ENCODE results near the gene RBMS1. TPM values are rescaled to one million over a fixed set of nuclear protein-coding genes. Genes with fewer than 3 reads are reported as not detected.

The RBMS1 gene
- total RNA-seq, 1 donor from 2014 or later, result 136 TPM

- TF ChIP-seq CTCF (IDR thresholded peaks at IDR 0.05; ENCODE audit: unreplicated experiment), result no peak
- no peaks in the 10 kb centered on the region for H3K4me1 Mint-ChIP-seq (ENCODE audit: unreplicated experiment)
- no peak for DNase-seq (ENCODE audit: low spot score)
- H3K4me3 Mint-ChIP-seq (ENCODE audit: unreplicated experiment), result no peak overlapping the region
- H3K36me3 Mint-ChIP-seq (ENCODE audit: low read depth, unreplicated experiment), result no peaks in the 10 kb centered on the region
- H3K9me3 Mint-ChIP-seq (ENCODE audit: unreplicated experiment), result no peaks in the 10 kb centered on the region
- no peaks in the 10 kb centered on the region for H3K27me3 Mint-ChIP-seq (ENCODE audit: unreplicated experiment)
- no peak overlapping the region for H3K27ac Mint-ChIP-seq (ENCODE audit: unreplicated experiment)
These were observed 17.0 kb upstream of the RBMS1 start for GRCh38 chr2:160510617-160511016.

GRCh38 chr2:160509016-160509415, 15.4 kb upstream of the RBMS1 start:
- no peaks in the 10 kb centered on the region for H3K4me1 Mint-ChIP-seq (ENCODE audit: unreplicated experiment)
- no peaks in the 10 kb centered on the region for H3K9me3 Mint-ChIP-seq (ENCODE audit: unreplicated experiment)
- DNase-seq (ENCODE audit: low spot score), result no peak
- TF ChIP-seq CTCF (IDR thresholded peaks at IDR 0.05; ENCODE audit: unreplicated experiment), result no peak
- H3K4me3 Mint-ChIP-seq (ENCODE audit: unreplicated experiment), result no peak overlapping the region
- no peaks in the 10 kb centered on the region for H3K27me3 Mint-ChIP-seq (ENCODE audit: unreplicated experiment)
- H3K36me3 Mint-ChIP-seq (ENCODE audit: low read depth, unreplicated experiment), result no peaks in the 10 kb centered on the region
- H3K27ac Mint-ChIP-seq (ENCODE audit: unreplicated experiment), result no peak overlapping the region

GRCh38 chr2:160507464-160507863, 13.9 kb upstream of the RBMS1 start:
- no peak overlapping the region for H3K4me3 Mint-ChIP-seq (ENCODE audit: unreplicated experiment)
- no peaks in the 10 kb centered on the region for H3K9me3 Mint-ChIP-seq (ENCODE audit: unreplicated experiment)
- H3K36me3 Mint-ChIP-seq (ENCODE audit: low read depth, unreplicated experiment), result no peaks in the 10 kb centered on the region
- H3K4me1 Mint-ChIP-seq (ENCODE audit: unreplicated experiment), result no peaks in the 10 kb centered on the region
- H3K27ac Mint-ChIP-seq (ENCODE audit: unreplicated experiment), result no peak overlapping the region
- TF ChIP-seq CTCF (IDR thresholded peaks at IDR 0.05; ENCODE audit: unreplicated experiment), result no peak
- H3K27me3 Mint-ChIP-seq (ENCODE audit: unreplicated experiment), result no peaks in the 10 kb centered on the region
- DNase-seq (ENCODE audit: low spot score), result no peak

- Mint-ChIP-seq H3K4me1 (ENCODE audit: unreplicated experiment) (no peaks in the 10 kb centered on the region), H3K9me3 (ENCODE audit: unreplicated experiment) (no peaks in the 10 kb centered on the region), H3K27ac (ENCODE audit: unreplicated experiment) (no peak overlapping the region), H3K27me3 (ENCODE audit: unreplicated experiment) (no peaks in the 10 kb centered on the region), H3K4me3 (ENCODE audit: unreplicated experiment) (no peak overlapping the region), H3K36me3 (ENCODE audit: low read depth, unreplicated experiment) (no peaks in the 10 kb centered on the region)
- no peak for TF ChIP-seq CTCF (IDR thresholded peaks at IDR 0.05; ENCODE audit: unreplicated experiment)
- DNase-seq (ENCODE audit: low spot score), result no peak
These were observed 13.4 kb upstream of the RBMS1 start for GRCh38 chr2:160507046-160507407.

- H3K27me3 Mint-ChIP-seq (ENCODE audit: unreplicated experiment), result no peaks in the 10 kb centered on the region
- H3K27ac Mint-ChIP-seq (ENCODE audit: unreplicated experiment), result no peak overlapping the region
- no peaks in the 10 kb centered on the region for H3K4me1 Mint-ChIP-seq (ENCODE audit: unreplicated experiment)
- H3K36me3 Mint-ChIP-seq (ENCODE audit: low read depth, unreplicated experiment), result no peaks in the 10 kb centered on the region
- H3K9me3 Mint-ChIP-seq (ENCODE audit: unreplicated experiment), result no peaks in the 10 kb centered on the region
- no peak for DNase-seq (ENCODE audit: low spot score)
- no peak for TF ChIP-seq CTCF (IDR thresholded peaks at IDR 0.05; ENCODE audit: unreplicated experiment)
- no peak overlapping the region for H3K4me3 Mint-ChIP-seq (ENCODE audit: unreplicated experiment)
These were observed 12.9 kb upstream of the RBMS1 start for GRCh38 chr2:160506371-160507045.
